ENCODE data around the gene CFAP57. TPM values are rescaled to one million over a fixed set of nuclear protein-coding genes. Genes with fewer than 3 reads are reported as not detected.

CFAP57 gene
- total and polyA plus RNA-seq, 9 of the 15 experiments (the other 6 are each of a cell fraction or from before 2014, with no cell fraction given) = 0.04 to 0.22 (median 0.07) TPM; not detected in 3

DNA sequence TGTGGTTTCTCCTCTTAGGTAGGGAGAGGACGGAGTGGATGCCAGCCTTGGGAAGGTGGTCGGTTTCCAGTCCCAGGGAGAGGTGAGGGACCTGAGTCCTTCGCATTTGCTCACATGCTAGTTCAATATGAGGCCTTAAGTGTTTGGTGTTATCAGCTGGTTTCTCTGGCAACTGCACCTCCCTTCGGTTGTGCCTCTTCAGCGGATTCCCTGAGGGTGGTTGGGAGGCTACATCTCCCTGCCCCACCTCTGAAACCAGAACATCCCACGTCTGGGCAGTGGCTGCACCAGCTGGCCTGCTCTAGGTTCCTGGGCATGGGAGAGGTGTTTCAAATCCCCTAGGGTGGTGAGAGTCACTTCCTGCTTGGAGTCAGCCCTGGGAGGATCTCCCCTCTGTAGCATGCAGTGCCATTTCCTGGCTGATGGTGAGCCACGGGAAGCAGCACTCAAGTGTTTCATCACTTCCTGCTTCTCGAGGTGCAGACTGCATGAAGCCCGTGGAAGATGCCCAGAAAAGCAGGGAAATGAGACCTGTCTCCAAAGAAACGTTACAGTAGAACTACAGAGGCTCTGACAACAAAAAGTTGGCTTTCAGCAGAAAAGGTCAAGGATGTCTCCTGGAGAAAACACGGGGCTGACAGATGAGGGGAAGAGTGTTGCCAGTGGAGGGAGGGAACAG is 102.1 kb downstream of the CFAP57 start (continued):
- TF ChIP-seq, protein P1, sequence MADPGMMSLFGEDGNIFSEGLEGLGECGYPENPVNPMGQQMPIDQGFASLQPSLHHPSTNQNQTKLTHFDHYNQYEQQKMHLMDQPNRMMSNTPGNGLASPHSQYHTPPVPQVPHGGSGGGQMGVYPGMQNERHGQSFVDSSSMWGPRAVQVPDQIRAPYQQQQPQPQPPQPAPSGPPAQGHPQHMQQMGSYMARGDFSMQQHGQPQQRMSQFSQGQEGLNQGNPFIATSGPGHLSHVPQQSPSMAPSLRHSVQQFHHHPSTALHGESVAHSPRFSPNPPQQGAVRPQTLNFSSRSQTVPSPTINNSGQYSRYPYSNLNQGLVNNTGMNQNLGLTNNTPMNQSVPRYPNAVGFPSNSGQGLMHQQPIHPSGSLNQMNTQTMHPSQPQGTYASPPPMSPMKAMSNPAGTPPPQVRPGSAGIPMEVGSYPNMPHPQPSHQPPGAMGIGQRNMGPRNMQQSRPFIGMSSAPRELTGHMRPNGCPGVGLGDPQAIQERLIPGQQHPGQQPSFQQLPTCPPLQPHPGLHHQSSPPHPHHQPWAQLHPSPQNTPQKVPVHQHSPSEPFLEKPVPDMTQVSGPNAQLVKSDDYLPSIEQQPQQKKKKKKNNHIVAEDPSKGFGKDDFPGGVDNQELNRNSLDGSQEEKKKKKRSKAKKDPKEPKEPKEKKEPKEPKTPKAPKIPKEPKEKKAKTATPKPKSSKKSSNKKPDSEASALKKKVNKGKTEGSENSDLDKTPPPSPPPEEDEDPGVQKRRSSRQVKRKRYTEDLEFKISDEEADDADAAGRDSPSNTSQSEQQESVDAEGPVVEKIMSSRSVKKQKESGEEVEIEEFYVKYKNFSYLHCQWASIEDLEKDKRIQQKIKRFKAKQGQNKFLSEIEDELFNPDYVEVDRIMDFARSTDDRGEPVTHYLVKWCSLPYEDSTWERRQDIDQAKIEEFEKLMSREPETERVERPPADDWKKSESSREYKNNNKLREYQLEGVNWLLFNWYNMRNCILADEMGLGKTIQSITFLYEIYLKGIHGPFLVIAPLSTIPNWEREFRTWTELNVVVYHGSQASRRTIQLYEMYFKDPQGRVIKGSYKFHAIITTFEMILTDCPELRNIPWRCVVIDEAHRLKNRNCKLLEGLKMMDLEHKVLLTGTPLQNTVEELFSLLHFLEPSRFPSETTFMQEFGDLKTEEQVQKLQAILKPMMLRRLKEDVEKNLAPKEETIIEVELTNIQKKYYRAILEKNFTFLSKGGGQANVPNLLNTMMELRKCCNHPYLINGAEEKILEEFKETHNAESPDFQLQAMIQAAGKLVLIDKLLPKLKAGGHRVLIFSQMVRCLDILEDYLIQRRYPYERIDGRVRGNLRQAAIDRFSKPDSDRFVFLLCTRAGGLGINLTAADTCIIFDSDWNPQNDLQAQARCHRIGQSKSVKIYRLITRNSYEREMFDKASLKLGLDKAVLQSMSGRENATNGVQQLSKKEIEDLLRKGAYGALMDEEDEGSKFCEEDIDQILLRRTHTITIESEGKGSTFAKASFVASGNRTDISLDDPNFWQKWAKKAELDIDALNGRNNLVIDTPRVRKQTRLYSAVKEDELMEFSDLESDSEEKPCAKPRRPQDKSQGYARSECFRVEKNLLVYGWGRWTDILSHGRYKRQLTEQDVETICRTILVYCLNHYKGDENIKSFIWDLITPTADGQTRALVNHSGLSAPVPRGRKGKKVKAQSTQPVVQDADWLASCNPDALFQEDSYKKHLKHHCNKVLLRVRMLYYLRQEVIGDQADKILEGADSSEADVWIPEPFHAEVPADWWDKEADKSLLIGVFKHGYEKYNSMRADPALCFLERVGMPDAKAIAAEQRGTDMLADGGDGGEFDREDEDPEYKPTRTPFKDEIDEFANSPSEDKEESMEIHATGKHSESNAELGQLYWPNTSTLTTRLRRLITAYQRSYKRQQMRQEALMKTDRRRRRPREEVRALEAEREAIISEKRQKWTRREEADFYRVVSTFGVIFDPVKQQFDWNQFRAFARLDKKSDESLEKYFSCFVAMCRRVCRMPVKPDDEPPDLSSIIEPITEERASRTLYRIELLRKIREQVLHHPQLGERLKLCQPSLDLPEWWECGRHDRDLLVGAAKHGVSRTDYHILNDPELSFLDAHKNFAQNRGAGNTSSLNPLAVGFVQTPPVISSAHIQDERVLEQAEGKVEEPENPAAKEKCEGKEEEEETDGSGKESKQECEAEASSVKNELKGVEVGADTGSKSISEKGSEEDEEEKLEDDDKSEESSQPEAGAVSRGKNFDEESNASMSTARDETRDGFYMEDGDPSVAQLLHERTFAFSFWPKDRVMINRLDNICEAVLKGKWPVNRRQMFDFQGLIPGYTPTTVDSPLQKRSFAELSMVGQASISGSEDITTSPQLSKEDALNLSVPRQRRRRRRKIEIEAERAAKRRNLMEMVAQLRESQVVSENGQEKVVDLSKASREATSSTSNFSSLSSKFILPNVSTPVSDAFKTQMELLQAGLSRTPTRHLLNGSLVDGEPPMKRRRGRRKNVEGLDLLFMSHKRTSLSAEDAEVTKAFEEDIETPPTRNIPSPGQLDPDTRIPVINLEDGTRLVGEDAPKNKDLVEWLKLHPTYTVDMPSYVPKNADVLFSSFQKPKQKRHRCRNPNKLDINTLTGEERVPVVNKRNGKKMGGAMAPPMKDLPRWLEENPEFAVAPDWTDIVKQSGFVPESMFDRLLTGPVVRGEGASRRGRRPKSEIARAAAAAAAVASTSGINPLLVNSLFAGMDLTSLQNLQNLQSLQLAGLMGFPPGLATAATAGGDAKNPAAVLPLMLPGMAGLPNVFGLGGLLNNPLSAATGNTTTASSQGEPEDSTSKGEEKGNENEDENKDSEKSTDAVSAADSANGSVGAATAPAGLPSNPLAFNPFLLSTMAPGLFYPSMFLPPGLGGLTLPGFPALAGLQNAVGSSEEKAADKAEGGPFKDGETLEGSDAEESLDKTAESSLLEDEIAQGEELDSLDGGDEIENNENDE (IDR thresholded peaks at IDR 0.05; ENCODE audit: low read depth, low read length) = no peak
- TF ChIP-seq EZH2 (IDR thresholded peaks at IDR 0.05; ENCODE audit: borderline replicate concordance, low read depth, low read length) = no peak
- no peak for TF ChIP-seq SOX6 (IDR thresholded peaks at IDR 0.05)
- no peak for TF ChIP-seq CBX5 (IDR thresholded peaks at IDR 0.05; ENCODE audit: borderline replicate concordance, low read depth)
- TF ChIP-seq, protein P2, sequence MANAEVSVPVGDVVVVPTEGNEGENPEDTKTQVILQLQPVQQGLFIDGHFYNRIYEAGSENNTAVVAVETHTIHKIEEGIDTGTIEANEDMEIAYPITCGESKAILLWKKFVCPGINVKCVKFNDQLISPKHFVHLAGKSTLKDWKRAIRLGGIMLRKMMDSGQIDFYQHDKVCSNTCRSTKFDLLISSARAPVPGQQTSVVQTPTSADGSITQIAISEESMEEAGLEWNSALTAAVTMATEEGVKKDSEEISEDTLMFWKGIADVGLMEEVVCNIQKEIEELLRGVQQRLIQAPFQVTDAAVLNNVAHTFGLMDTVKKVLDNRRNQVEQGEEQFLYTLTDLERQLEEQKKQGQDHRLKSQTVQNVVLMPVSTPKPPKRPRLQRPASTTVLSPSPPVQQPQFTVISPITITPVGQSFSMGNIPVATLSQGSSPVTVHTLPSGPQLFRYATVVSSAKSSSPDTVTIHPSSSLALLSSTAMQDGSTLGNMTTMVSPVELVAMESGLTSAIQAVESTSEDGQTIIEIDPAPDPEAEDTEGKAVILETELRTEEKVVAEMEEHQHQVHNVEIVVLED (CRISPR knock-in tag; IDR thresholded peaks at IDR 0.05) = no peak
- TF ChIP-seq ZKSCAN1 (IDR thresholded peaks at IDR 0.05; ENCODE audit: low read depth, low read length) = no peak
- TF ChIP-seq, protein P3, sequence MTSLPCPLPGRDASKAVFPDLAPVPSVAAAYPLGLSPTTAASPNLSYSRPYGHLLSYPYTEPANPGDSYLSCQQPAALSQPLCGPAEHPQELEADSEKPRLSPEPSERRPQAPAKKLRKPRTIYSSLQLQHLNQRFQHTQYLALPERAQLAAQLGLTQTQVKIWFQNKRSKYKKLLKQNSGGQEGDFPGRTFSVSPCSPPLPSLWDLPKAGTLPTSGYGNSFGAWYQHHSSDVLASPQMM (CRISPR knock-in tag; IDR thresholded peaks at IDR 0.05) = no peak
- TF ChIP-seq EHMT2 (IDR thresholded peaks at IDR 0.05) = peak; percentile 89
- TF ChIP-seq BHLHE40 (IDR thresholded peaks at IDR 0.05; ENCODE audit: low read length) = no peak
- no peak for TF ChIP-seq RHOXF2B (CRISPR knock-in tag; conservative IDR thresholded peaks at IDR 0.05)
- no peak for TF ChIP-seq HDAC6 (IDR thresholded peaks at IDR 0.05; ENCODE audit: low read depth, low read length)
- TF ChIP-seq SMAD1 (IDR thresholded peaks at IDR 0.05; ENCODE audit: low read depth, low read length, partially characterized antibody) = no peak
- no peak for TF ChIP-seq LARP7 (IDR thresholded peaks at IDR 0.05)

Data from K562 (cell line).